C4-2B (cell line): ENCODE data around the gene ETV5.

ENCODE experiments used
- ZFX ChIP-seq: fragments of 450-650 bp; IDR thresholded peaks from 2 replicates; pipeline ENCODE4 v1.6.1; 2017
- TF ChIP-seq, protein P1 (sequence below): fragments of 450-650 bp; conservative IDR thresholded peaks from 2 replicates; pipeline ENCODE4 v1.5.1; 2017; ENCODE audit warnings: mild to moderate bottlenecking

GRCh38 chr3:186003610-186004009, 105.3 kb downstream of the ETV5 start:
- TF ChIP-seq, protein P1, sequence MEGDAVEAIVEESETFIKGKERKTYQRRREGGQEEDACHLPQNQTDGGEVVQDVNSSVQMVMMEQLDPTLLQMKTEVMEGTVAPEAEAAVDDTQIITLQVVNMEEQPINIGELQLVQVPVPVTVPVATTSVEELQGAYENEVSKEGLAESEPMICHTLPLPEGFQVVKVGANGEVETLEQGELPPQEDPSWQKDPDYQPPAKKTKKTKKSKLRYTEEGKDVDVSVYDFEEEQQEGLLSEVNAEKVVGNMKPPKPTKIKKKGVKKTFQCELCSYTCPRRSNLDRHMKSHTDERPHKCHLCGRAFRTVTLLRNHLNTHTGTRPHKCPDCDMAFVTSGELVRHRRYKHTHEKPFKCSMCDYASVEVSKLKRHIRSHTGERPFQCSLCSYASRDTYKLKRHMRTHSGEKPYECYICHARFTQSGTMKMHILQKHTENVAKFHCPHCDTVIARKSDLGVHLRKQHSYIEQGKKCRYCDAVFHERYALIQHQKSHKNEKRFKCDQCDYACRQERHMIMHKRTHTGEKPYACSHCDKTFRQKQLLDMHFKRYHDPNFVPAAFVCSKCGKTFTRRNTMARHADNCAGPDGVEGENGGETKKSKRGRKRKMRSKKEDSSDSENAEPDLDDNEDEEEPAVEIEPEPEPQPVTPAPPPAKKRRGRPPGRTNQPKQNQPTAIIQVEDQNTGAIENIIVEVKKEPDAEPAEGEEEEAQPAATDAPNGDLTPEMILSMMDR, result no peak
- TF ChIP-seq ZFX, result no peak
